EL (cell line): Measurements from ENCODE around the gene DNAJB11.
A peak's percentile ranks its signal among the peaks of the same experiment; 100 is the strongest.
"Not testable (repeated sequence)": the region's sequence is repeated elsewhere in the genome, so short reads cannot be mapped to it uniquely, and the experiment has no call there.

ENCODE experiments used
- DNase-seq: peaks from one replicate; pipeline ENCODE4 v3.0.0-alpha.2; 2016

DNAJB11 gene

GRCh38 chr3:186570096-186570940, at the start of gene DNAJB11:
Gene DNAJB11 (plus strand): TSS chr3:186570720. CDS start chr3:186570898, 178 bp downstream.
- DNase-seq: peak; percentile 100

- DNase-seq: no peak
Observed at GRCh38 chr3:186520957-186521842, 49.3 kb upstream of the DNAJB11 start.

GRCh38 chr3:186523022-186523421, 47.5 kb upstream of the DNAJB11 start:
- no peak for DNase-seq

GRCh38 chr3:186523434-186523833, 47.1 kb upstream of the DNAJB11 start:
- DNase-seq: no peak

- DNase-seq: no peak
Observed at GRCh38 chr3:186524616-186525015, 45.9 kb upstream of the DNAJB11 start.

- DNase-seq: no peak
Observed at GRCh38 chr3:186525369-186526255, 44.9 kb upstream of the DNAJB11 start.

- DNase-seq: no peak
Observed at GRCh38 chr3:186526256-186526606, 44.3 kb upstream of the DNAJB11 start.

- no peak for DNase-seq
Observed at GRCh38 chr3:186529201-186529999, 41.1 kb upstream of the DNAJB11 start.

- DNase-seq: no peak
Observed at GRCh38 chr3:186530415-186530814, 40.1 kb upstream of the DNAJB11 start.

GRCh38 chr3:186531694-186532093, 38.8 kb upstream of the DNAJB11 start:
- not testable (repeated sequence) for DNase-seq

- DNase-seq: no peak
Observed at GRCh38 chr3:186532598-186533072, 37.9 kb upstream of the DNAJB11 start.

- DNase-seq: no peak
Observed at GRCh38 chr3:186534113-186534669, 36.3 kb upstream of the DNAJB11 start.

GRCh38 chr3:186536883-186537844, 33.4 kb upstream of the DNAJB11 start:
- no peak for DNase-seq

GRCh38 chr3:186538779-186539178, 31.7 kb upstream of the DNAJB11 start:
- no peak for DNase-seq

GRCh38 chr3:186540221-186540834, 30.2 kb upstream of the DNAJB11 start:
- DNase-seq: peak; percentile 80

- DNase-seq: peak; percentile 52
Observed at GRCh38 chr3:186540835-186541226, 29.7 kb upstream of the DNAJB11 start.

- DNase-seq: no peak
Observed at GRCh38 chr3:186544281-186544680, 26.2 kb upstream of the DNAJB11 start, which contains the start of gene CRYGS. Gene CRYGS (minus strand): TSS chr3:186544380. CDS start chr3:186544326, 54 bp downstream.

- no peak for DNase-seq
Observed at GRCh38 chr3:186549497-186549896, 21.0 kb upstream of the DNAJB11 start.

- DNase-seq: no peak
Observed at GRCh38 chr3:186551387-186551786, 19.1 kb upstream of the DNAJB11 start.
